Erythroblast (primary cell): ENCODE results near the gene MAP3K5.

Experiments used
- GATA1 ChIP-seq: IDR thresholded peaks from 2 replicates; pipeline ENCODE4 v1.6.1; 2011; ENCODE audit warnings: low read depth, mild to moderate bottlenecking, control low read depth, low read length, moderate library complexity
- POLR2A ChIP-seq: IDR thresholded peaks from 2 replicates; pipeline ENCODE4 v1.6.1; 2011; ENCODE audit warnings: mild to moderate bottlenecking, low read length

DNA sequence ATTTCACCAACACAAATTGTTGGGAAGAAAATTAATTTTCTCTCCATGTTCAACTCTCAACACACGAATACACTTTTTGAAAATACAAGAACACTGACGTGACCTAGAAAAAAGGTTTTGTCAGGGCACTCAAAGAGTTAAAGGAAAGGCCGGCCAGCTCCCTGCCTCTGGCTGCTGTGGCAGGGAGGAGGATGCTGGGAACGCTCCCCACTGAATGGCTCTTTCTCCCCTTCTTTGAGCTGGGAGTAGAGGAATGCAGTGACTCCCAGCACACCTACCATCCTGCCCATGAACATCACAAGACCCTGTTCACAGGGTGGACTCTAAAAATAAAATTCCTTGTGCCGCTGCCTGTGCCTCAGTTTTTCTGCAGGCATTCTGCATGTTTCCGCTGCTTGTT, 47.0 kb downstream of the MAP3K5 start:
- TF ChIP-seq POLR2A (no peak), GATA1 (no peak)
